HG03378 (cell line): ENCODE results near the gene COL6A2.

Experiments used
- ATAC-seq: cut with Tn5 transposase; IDR thresholded peaks from one replicate; pipeline ENCODE4 v1.9.1; 2021; ENCODE audit warnings: mild to moderate bottlenecking, moderate library complexity; ENCODE audit not compliant: unreplicated experiment

COL6A2 gene

DNA sequence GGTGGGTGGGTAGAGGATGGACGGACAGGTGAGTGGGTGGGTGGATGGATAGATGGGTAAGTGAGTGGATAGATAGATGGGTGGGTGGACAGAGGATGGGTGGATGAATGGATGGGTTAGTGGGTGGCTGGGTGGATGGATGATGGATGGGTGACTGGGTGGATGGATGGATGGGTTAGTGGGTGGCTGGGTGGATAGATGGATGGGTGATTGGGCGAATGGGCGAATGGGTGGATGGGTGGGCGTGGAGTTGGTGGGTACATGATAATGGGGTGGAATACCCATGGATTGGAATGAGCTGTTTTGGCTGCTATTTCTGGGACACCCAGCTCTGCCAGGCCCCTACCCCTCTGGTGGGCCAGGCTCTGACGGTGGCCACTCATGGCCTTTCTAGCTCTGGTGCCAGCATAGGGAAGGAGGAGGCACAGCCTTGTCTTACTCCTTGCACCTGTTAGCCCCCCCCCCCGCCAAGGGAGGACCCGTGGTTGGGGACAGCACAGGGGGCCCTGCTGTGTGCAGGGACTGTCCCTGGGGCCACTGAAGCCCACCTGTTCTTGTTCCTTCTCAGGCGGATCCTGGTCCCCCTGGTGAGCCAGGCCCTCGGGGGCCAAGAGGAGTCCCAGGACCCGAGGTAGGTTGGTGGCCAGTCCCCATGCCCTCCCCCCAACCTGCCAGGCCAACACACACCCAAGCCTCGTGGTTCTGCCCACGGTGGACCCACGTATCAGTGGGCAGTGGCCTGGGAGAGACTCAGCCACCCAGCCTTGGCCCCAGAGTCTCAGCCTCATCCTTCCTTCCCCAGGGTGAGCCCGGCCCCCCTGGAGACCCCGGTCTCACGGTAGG, 26.4 kb downstream of the COL6A2 start:
- no peak for ATAC-seq

DNA sequence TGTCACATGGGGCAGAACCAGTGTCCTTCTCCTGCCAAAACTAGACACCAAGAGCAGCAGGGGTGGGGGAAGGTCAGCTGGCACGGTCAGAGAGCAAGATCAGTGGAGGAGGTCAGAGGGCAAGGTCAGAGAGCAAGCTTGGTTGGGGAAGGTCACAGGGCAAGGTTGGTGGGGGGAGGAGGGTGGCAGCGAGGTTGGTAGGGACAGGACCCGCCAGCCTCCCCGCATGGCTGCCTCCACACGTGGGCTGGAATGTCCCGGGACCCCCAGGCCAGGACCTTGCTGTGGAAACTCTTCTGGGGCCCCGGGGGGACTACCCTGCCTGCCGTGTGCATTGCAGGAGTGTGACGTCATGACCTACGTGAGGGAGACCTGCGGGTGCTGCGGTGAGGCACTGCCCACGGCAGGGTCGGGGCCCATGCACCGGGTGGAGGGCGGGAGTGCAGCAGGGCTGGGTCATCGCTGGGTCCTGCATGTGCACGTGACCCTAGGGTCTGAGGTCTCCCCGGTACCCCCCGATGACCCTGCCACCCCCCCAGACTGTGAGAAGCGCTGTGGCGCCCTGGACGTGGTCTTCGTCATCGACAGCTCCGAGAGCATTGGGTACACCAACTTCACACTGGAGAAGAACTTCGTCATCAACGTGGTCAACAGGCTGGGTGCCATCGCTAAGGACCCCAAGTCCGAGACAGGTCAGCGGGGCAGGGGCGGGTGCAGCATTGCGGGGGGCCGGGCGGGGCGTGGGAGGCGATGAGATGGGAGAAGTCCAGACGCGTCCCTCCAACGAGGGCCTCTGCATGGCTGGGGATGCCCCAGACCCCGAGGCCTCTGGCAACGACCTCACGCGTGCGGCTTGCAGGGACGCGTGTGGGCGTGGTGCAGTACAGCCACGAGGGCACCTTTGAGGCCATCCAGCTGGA, 27.3 kb downstream of the COL6A2 start:
- ATAC-seq = no peak

DNA sequence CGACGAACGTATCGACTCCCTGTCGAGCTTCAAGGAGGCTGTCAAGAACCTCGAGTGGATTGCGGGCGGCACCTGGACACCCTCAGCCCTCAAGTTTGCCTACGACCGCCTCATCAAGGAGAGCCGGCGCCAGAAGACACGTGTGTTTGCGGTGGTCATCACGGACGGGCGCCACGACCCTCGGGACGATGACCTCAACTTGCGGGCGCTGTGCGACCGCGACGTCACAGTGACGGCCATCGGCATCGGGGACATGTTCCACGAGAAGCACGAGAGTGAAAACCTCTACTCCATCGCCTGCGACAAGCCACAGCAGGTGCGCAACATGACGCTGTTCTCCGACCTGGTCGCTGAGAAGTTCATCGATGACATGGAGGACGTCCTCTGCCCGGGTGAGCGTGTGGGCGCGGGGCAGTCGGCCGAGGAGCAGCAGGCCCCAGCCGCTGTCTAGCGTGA, 28.0 kb downstream of the COL6A2 start:
- no peak for ATAC-seq

DNA sequence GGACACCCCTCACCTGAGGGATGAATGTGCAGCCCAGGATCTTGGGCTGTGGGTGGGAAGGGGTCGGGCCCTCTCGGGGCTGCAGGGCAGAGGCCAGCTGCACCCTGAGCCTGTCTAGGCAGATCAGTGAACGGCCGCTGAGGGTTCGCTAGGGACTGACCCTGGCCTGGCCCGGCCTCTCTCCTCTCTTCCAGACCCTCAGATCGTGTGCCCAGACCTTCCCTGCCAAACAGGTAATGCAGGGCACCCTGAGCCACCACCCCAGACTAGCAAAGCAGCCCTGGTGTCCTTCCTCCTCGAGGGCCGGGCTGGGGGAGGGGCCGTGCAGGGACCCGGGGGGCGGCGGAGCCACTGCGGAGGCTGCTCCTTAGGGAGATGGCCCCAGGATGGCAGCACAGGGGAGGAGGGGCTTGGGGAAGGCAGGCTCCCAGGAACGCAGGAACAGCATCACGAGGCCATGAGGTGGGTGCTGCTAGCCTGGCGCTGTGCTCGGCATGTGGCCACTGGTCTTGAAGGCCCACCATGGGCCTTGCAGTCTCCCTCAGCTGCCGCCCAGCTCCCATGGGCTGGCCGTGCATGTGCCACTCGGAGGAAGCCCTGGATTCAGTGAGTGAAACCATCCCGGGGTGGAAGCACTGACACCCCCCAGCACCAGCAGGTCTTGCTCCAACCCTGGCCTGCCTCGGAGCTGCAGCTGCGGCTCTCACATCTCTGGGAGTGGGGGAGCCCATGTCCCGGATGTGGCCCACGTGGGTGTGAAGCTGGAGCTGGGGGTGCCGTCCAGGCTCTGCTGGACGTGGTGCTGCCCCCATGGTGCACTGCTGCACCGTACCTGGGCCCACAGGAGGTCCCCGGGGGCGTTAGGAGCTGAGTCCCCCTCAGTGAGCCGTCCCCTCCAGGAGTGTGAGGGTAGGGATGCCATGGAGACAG, 28.7 kb downstream of the COL6A2 start:
- ATAC-seq = no peak

DNA sequence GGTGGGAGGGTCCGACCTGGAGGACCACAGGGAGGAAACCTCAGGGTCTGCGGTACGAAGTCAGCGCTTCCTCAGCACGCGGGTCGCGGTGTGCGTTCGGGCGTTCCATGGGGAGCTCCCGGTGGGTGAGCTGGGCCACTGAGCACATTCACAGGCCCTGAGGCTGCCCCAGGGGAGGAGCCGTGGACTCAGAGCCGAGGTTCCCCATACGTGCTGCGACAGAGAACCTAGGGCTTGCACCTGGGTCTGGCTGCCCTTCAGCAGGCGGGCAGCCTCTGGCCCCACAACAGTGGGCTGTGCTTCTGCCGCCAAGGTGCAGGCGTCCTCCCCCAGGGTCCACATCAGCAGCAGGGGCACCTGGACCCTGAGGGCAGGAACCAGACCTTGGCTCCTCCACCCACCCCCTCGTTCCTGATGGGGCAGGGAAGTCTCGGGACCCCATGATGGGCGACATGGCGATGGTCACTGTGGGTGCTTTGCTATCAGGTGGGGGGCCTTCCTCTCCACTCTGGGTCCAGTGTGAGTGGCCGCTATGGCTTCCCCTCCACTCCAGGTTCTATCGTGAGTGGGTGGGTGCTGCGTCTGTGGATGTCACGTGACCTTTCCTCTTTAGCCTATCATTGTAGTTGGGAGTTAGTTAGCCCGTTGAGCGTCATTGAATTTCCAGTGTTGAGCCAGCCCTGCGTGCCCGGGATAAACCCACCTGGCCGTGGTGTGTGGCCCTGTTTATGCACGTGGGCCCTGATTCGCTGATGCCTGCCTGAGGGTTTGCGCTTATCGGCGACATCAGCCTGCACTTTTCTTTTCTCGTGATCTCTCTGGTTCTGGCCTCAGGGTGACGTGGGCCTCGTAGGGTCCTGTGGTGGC, 29.6 kb downstream of the COL6A2 start:
- ATAC-seq = no peak

DNA sequence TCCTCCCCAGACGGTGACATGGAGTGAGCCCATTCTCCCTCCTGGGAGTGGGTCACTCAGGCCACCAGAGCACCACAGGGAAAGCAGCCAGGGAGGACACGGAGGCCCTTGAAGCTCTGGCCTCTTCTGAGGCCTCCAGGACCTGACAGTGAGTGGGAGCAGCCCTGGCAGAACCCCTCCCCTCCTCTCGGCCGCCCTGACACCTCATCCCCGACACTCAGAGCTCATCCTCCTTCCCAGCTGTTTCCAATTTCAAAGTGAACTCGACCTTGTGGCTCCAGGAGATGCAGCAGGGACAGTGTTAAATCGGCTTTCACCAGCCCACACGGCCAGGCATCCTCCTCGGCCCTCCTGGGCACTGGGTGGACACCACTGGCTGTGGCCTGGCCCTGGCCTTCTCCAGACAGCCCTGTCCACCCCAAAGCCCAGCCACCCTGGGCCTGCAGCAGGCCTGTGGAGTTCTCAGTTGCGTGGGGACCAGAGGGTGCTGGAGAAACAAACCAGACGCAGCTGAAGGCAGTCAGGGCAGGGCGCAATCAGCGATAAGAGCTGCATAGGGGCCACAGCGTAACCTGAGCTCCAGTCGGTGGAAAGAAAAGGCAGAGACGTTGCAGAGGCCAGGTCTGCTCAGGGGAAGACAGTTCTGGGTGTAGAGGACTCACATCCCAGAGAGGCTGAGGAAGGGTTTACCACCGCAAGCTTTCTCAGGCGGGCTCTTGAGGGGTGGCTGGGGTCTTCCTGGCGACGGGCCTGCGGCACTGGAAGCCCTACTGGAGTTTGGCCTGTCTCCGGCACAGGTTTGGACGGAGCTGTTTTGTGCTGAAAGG, 30.4 kb downstream of the COL6A2 start:
- ATAC-seq = no peak

DNA sequence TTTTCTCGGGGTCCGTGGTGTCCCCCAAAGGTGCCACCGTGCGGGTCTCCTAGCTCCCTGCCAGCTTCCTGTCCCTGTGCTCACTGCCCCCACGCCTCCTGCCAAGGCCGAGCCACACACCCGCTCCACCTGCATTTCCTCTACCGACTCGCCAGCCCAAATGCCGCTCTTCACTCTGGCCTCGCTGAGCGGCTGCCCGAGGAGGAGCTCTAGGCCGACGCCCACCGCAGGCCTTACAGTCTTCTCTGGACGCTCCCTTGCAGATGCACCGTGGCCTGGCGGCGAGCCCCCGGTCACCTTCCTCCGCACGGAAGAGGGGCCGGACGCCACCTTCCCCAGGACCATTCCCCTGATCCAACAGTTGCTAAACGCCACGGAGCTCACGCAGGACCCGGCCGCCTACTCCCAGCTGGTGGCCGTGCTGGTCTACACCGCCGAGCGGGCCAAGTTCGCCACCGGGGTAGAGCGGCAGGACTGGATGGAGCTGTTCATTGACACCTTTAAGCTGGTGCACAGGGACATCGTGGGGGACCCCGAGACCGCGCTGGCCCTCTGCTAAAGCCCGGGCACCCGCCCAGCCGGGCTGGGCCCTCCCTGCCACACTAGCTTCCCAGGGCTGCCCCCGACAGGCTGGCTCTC, 31.1 kb downstream of the COL6A2 start:
- ATAC-seq = no peak

DNA sequence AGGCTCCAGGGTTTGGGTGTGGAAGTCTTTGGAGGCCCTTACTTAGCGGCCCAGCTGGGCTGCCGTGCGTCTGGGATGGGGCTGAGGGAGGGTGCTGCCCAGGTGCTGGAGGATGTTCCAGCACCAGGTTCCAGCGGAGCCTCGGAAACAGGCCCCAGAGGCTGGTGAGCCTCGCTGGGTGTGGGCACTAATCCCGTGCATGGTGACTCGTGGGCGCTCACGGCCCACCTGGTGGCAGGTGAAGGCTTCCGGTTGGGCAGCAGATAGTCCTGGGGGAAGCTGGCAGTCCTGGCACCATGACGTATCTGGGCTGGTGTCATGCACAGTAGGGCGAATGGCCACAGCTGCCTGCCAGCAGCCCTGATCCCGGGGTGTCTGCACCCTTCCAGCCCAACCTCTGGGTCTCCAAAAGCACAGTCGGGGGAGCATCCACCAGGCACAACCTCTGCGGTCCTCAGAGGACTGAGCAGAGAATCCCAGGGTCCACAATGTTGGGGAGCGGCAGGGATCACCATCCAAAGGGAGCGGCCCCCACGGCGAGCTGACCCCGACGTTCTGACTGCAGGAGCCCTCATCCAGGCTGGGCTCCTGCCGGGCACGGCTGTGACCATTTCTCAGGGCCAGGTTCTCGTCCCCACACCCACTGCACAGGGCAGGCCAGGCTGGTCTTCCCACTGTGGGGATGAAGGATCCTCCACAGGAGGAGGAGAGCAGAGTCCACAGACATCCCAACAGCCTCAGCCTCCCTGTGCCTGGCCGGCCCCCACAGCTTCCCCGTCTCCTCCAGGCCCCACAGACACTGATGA, 32.1 kb downstream of the COL6A2 start:
- no peak for ATAC-seq

DNA sequence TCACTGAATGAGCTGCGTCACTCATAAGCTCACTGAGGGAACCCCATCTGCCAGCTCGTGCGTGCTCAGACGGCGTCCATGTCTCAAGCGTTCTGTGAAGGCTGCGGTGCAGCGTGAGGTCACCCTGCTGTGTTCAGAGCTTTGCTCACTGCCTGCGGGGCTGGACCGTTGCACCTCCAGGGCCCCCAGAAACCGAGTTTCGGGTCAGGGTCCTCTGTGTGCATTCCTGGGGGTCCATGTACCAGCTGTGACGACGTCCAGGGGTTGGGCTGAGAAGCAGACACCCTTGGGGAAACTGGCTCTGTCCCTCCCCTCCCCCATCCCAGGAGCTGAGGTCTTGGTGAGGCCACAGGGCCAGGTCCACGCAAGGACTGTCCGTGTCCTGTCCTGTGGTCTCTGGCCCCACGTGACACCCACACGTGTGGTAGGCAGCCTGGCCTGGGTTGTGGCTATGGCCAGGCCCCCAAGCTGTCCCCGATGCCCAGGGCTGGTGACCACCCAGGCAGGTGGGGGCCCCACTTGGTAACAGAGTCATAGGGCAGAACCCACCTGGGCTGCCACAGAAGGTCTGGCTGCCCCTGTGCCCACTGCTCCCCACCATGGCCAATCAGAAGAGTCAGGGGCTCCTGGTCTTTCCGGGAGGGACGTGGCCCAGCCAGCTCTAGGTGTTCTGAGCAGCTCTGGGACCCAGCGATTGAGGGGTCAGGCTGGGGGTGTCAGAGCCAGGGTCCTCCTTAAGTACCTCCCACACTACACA, 33.1 kb downstream of the COL6A2 start:
- no peak for ATAC-seq

DNA sequence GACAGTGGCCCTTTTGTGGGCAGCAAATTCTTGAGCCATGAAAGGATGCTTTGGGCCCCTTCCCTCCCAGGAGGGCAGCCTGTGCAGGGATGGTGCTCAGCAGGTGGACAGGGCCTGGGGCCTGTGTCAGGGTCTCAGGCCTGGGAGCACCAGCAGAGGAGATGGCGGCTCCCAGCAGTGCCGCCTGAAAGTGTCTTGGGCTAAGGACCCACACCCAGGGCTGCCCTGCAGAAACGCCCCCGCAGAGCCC, 33.6 kb downstream of the COL6A2 start:
- ATAC-seq = no peak

DNA sequence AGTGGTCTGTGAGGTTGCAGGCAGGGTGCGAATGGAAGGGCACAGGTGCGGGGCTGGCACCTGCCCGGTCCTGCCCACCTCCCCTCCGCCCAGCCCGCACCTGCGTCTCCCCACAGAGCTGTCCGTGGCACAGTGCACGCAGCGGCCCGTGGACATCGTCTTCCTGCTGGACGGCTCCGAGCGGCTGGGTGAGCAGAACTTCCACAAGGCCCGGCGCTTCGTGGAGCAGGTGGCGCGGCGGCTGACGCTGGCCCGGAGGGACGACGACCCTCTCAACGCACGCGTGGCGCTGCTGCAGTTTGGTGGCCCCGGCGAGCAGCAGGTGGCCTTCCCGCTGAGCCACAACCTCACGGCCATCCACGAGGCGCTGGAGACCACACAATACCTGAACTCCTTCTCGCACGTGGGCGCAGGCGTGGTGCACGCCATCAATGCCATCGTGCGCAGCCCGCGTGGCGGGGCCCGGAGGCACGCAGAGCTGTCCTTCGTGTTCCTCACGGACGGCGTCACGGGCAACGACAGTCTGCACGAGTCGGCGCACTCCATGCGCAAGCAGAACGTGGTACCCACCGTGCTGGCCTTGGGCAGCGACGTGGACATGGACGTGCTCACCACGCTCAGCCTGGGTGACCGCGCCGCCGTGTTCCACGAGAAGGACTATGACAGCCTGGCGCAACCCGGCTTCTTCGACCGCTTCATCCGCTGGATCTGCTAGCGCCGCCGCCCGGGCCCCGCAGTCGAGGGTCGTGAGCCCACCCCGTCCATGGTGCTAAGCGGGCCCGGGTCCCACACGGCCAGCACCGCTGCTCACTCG, 34.1 kb downstream of the COL6A2 start:
- ATAC-seq = no peak

DNA sequence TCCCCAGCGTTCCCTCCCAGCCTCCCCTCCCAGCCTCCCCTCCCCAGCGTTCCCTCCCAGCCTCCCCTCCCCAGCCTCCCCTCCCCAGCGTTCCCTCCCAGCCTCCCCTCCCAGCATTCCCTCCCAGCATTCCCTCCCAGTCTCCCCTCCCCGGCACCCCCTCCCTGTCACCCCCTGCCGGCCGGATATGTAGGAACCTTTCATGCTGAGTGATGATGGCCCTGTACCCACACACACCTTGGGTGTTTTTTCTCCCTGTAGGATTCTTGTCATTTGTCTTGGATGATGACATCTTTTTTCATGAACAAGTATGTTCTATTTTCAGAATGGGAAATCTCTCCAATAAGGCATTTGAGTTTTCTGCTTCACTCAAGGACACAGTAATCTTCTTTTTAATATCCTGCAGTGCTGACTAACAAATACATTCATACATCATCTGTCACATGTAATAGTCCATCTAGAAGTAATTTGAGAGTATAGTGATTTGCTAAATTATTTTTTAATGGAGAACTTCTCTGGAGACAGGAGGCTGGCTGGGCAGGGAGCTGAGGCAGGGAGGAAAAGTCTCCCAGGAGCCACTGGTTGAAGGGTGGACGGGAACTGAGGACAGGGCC, 38.0 kb downstream of the COL6A2 start:
- ATAC-seq = no peak

DNA sequence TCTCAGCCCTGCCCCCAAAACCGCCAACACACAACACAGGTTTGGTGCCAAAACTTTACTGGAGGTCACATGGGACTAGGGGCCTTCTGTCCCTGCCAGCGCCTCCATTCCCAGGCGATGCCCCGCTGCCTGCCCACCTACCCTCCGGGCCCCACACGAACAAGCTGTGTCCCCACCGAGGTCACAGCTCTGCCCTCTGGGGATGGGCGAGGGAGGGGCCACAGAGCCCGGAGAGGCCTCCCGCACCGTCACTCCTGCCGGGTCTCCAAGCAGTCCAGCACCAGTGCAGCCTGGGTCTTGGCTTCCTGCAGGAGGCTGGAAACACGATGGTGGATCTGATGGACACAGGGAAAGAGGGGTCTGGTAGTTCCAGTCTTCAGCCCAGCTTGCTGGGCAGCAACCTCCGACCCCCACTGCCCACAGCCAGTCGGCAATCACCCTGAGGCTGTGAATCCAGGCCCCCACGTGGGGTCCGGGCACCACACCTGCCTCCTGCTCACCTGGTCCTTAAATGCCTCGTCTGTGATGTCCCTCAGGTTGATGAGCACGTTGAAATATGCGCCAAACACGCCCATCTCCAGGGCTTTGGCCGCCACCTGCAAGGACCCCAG, 38.9 kb downstream of the COL6A2 start:
- ATAC-seq = no peak

DNA sequence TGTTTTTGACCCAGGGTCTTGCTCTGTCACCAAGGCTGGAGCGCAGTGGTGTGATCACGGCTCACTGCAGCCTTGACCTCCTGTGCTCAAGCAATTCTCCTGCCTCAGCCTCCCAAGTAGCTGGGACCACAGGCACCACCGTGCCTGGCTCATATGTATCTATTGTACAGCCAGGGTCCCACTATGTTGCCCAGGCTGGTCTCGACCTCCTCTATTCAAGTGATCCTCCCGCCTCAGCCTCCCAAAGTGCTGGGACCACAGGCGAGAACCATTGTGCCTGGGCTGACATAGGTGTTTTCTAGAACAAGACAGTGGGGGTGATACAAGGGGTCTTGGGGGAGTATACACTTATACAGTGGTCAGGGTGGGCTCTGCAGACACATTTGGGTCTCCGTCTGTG, 40.0 kb downstream of the COL6A2 start:
- ATAC-seq = no peak

DNA sequence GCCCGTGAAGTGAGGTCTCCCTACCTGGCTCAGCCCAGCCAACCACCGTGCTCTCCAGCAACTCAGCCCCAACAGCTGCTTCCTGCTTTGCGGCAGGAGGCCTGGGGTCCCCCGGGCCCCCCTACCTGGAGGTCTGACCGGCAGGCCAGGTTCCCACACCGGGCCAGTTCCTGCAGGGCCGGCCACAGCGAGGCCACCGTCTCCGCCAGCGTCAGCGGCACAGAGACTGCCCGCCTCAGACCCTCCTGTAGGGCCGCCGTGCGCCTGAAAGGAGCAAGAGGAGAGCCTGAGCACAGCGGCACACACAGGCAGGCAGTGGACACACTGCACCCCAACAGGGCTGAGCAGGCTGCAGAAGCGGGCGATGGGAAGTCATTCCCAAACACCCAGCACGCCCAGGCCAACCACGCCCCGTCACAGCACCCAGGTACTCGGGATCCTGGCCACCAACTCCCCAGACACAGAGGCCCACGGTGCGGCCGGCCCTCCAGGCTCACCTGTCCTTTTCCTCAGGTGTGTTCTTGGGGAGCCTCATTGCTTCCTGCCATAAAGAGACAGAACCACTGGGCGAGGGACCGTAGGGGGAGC, 40.6 kb downstream of the COL6A2 start:
- no peak for ATAC-seq
